ENCODE measurements around the gene LALBA. TPM values are rescaled to one million over a fixed set of nuclear protein-coding genes. Genes with fewer than 3 reads are reported as not detected.
A peak's percentile ranks its signal among the peaks of the same experiment; 100 is the strongest.

The LALBA gene
- polyA plus RNA-seq, 2 of the 4 experiments (the other 2 are of a cell fraction), result not detected

DNA sequence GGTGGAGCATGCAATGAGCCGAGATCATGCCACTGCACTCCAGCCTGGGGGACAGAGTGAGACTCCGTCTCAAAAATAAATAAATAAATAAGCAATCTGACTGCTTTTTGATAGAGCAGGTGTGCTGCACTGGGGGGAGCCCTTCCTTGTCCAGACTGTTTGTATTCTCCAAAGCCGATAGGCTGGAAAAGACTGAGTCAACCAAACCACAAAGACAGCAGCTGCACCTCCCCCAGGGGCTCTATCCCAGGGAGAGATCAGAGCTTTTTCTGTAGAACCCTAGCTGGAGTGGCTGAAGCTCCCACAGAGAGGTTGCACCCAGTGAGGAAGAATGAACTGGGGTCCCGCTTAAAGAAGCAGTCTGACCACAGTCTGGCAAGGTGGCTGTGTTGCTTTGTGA is 45.8 kb upstream of the LALBA start:
- DNase-seq (ENCODE audit: low read depth in 1 of 2, low spot score in 1 of 2) (no peak), FAIRE-seq (no peak), ATAC-seq (no peak)
- CTCF ChIA-PET, result no interaction called here
- Histone ChIP-seq H3K4me2 (no peak overlapping the region), H3K4me3 (no peak overlapping the region), H3K4me1 (no peaks in the 10 kb centered on the region), H3K27ac (no peak overlapping the region), H3K9me3 (peaks cover 3% of the 10 kb centered on the region; the same call in 2 of the 3 replicates)
- POLR2A ChIA-PET, result interaction anchor here (0.7 kb wide), 1 partner anchor 70 kb away, joined by 3 read pairs; no protein-coding TSS in a partner anchor
- 3% methylated on average over 4 of the region's 4 CpGs for WGBS (ENCODE audit: missing lambda C conversion rate)
- TF ChIP-seq RAD21 (conservative IDR thresholded peaks at IDR 0.05 in 1 of 2, IDR thresholded peaks at IDR 0.05 in 1 of 2) (no peak), CBX2 (IDR thresholded peaks at IDR 0.05; ENCODE audit: borderline replicate concordance, low read depth) (no peak), KDM1A (IDR thresholded peaks at IDR 0.05; ENCODE audit: low read depth) (no peak), HOXA7 (CRISPR knock-in tag; IDR thresholded peaks at IDR 0.05) (no peak), NFE2L2 (conservative IDR thresholded peaks at IDR 0.05; ENCODE audit: low read length) (no peak), ESRRA (IDR thresholded peaks at IDR 0.05; ENCODE audit: borderline replicate concordance, low read length) (no peak), EP300 (IDR thresholded peaks at IDR 0.05) (no peak), BHLHE40 (IDR thresholded peaks at IDR 0.05; ENCODE audit: low read depth, low read length) (no peak), POLR2A (IDR thresholded peaks at IDR 0.05; ENCODE audit: low read length) (no peak), HOXB5 (CRISPR knock-in tag; IDR thresholded peaks at IDR 0.05) (no peak), ZNF302 (CRISPR knock-in tag; IDR thresholded peaks at IDR 0.05) (no peak), JUN (IDR thresholded peaks at IDR 0.05) (no peak), POLR2AphosphoS2 (conservative IDR thresholded peaks at IDR 0.05; ENCODE audit: low read length) (no peak)
- TF ChIP-seq, protein P1, sequence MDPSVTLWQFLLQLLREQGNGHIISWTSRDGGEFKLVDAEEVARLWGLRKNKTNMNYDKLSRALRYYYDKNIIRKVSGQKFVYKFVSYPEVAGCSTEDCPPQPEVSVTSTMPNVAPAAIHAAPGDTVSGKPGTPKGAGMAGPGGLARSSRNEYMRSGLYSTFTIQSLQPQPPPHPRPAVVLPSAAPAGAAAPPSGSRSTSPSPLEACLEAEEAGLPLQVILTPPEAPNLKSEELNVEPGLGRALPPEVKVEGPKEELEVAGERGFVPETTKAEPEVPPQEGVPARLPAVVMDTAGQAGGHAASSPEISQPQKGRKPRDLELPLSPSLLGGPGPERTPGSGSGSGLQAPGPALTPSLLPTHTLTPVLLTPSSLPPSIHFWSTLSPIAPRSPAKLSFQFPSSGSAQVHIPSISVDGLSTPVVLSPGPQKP (IDR thresholded peaks at IDR 0.05; ENCODE audit: low read depth, low read length), result no peak
- TF ChIP-seq, protein P2, sequence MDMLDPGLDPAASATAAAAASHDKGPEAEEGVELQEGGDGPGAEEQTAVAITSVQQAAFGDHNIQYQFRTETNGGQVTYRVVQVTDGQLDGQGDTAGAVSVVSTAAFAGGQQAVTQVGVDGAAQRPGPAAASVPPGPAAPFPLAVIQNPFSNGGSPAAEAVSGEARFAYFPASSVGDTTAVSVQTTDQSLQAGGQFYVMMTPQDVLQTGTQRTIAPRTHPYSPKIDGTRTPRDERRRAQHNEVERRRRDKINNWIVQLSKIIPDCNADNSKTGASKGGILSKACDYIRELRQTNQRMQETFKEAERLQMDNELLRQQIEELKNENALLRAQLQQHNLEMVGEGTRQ (IDR thresholded peaks at IDR 0.05), result no peak
- TF ChIP-seq, protein P3, sequence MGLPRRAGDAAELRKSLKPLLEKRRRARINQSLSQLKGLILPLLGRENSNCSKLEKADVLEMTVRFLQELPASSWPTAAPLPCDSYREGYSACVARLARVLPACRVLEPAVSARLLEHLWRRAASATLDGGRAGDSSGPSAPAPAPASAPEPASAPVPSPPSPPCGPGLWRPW (IDR thresholded peaks at IDR 0.05), result no peak

DNA sequence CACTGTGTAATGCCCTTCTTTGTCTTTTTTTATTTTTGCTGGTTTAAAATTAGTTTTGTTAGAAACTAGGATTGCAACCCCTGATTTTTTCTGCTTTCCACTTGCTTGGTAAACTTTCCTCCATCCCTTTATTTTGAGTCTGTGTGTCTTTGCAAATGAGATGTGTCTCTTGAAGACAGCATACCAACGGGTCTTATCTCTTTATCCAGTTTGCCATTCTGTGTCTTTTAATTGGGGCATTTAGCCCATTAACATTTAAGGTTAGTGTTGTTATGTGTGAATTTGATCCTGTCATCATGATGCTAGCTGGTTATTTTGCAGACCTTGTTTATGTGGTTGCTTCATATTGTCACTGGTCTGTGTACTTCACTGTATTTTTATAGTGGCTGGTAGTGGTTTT is 43.5 kb upstream of the LALBA start:
- WGBS (ENCODE audit: missing lambda C conversion rate), result 14% methylated on average over 1 of the region's 1 CpG
- no peak overlapping the region for H3K4me2 ChIP-seq
- H3K4me3 ChIP-seq, result no peak overlapping the region
- no peak for ATAC-seq
- no peaks in the 10 kb centered on the region for H3K4me1 ChIP-seq
- CTCF ChIA-PET, result no interaction called here
- DNase-seq (ENCODE audit: low read depth in 1 of 2, low spot score in 1 of 2), result no peak
- POLR2A ChIA-PET, result no interaction called here
- peaks cover 6% of the 10 kb centered on the region; the same call in 2 of the 3 replicates for H3K9me3 ChIP-seq
- no peak overlapping the region for H3K27ac ChIP-seq
- TF ChIP-seq RCOR1 (IDR thresholded peaks at IDR 0.05; ENCODE audit: low read depth, low read length), result no peak
- no peak for FAIRE-seq

DNA sequence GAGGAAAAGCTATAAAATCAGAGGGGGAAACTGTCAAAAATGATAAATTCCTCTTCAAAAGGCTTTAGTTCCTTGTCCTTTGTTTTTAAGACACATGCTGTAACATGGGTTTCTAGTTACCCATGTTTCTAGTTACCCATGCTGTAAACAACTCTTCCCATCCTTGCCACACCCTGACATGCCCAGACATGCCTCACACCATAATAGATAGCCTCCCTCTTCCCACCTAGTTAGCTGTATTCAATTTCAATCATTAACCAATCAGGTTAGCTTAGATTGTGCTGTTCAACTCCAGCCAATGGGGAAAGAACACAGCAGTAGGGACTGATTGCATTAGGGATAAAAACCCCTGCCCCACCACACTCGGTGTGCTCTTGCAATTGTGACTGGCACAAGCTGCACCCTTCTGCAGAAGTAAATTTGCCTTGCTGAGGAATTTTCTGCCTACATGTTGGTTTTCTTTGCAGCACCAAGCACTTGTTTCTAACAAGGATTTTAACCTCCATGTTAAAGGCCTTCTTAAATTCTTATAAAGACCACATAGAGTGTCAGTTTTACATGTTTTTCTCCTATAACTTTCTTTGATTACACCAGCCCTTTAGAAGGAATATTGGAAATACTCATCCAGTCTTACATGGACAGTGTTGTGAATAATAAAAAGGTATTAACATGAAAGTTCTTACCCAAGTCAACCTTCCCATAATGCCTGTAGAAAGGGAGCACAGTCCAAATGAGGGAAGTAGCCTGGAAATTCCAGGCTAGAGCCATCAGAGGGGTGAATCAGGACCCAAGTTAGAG is 32.5 kb upstream of the LALBA start:
- ATAC-seq, result no peak
- CTCF ChIA-PET, result interaction anchor here (0.8 kb wide), 1 partner anchor 16 kb away, joined by 5 read pairs; no protein-coding TSS in a partner anchor
- peak in 1 of 2 experiments; percentile 26 for DNase-seq (ENCODE audit: low read depth in 1 of 2, low spot score in 1 of 2)
- TF ChIP-seq PHF8 (IDR thresholded peaks at IDR 0.05; ENCODE audit: borderline replicate concordance, low read depth) (no peak), NFE2L2 (conservative IDR thresholded peaks at IDR 0.05; ENCODE audit: low read length) (no peak)
- POLR2A ChIA-PET, result no interaction called here
- Histone ChIP-seq H3K27ac (no peak overlapping the region), H3K9me3 (peaks cover 16% of the 10 kb centered on the region; the same call in 1 of the 3 replicates), H3K4me3 (no peak overlapping the region), H3K4me2 (no peak overlapping the region), H3K4me1 (no peaks in the 10 kb centered on the region)
- no peak for FAIRE-seq
- whole genome bisulfite sequencing (ENCODE audit: missing lambda C conversion rate), result 7% methylated on average over 1 of the region's 1 CpG
